ENCODE data around the gene FAM20C.
A peak's percentile ranks its signal among the peaks of the same experiment; 100 is the strongest.

Gene FAM20C
- 0.08 to 0.47 (median 0.21) reads per million in 4 donors for total RNA-seq

- DNase-seq = peak in 2 of 5 donors; percentile 16 to 27
Observed at GRCh38 chr7:191981-192649, at the start of gene FAM20C. TSS of gene FAM20C (plus strand) at chr7:192571. CDS start at chr7:193200, 629 bp downstream.

DNA sequence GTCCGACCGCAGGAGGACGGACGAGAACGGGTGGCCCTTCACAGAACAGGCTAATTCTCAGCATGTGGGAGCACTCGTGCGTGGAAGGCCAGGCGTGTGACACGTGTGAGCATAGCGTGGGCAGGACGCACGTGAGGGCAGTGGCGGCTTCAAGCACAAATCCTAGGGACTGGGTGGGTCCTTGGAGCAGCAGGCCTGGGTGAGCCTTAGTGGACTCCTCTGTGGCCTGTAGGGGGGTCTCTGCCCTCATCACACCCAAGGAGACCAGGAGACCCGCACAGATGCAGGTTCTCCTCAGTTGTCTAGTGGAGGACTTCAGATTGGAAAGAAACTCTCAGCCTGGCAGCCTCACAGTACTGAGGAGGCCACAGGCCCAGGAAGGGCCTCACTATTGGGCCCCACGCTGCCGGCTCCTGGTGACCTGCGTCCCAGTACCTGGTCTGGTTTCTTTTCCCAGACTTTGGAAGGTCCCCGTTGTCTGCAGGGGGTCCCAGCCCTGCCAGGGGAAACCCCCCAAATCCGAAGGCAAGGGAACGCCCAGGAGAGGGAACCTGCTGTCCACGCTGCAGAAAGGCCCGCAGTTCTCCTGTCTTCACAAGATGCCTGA, 49.1 kb upstream of the FAM20C start:
- no peak for DNase-seq

DNA sequence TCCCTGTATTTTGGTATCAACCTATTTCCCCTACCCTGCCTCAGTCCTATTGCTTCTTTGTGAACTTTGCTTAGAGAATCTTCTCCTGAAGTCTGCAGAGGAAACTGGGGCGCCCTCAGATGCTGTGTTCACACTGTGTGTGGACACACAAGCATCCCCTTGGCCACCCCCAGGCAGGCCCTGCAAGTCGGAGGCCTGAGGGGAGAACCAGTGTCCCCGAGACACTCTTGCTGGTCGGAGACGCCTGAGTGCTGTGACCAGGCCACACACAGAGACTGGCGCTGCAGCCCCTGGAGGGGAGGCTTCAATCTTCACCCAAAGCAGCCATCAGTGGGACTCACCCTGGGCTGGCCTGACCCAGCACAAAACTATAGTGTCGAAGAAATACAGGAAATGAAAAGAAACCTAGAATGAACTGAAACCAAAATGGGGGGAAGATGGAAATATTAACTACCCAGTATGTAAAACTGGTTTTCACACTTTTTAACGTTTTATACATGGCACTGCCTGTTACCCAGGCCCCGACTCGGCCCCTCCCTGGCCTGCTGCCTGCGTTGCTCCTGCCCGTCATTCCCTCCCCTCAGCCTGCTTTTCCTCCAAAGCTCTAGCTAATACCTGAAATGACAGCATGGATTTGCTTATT, 48.4 kb upstream of the FAM20C start:
- no peak for DNase-seq

- DNase-seq = no peak
Observed at GRCh38 chr7:144454-144826, 47.9 kb upstream of the FAM20C start.

DNA sequence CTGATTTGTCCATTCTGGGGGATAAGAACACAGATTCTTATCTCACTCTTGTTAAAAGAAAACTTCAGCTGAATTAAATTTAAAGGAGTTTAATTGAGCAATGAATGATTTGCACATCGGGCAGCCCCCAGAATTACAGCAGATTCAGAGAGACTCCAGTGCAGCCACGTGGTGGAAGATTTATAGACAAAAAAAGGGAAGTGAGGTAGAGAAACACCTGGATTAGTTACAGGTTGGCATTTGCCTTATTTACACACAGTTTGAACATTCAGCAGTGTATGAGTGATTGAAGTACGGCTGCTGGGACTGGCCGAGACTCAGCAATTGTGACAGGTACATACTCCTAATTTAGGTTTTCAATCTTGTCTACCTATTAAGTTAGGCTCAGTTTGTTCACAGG, 46.5 kb upstream of the FAM20C start:
- DNase-seq = no peak

DNA sequence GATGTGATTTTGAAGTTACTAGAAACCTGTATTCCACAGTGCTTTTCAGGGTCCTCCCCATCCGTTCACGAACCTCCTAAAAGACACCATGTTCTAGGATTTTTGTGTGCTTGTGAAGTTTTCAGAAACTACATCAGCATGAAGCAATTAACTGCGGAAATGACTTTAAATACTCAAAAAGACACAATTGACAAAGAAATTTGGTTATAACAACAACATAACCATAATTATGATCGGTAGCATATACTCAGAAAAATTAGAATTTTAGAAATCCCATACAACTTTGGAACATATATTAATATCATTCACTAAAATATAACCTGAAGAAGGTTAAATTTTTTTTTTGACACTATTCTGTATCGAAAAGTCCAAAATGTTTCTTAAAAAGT, 43.8 kb upstream of the FAM20C start:
- no peak for DNase-seq

- DNase-seq = peak; percentile 96 to 99 (median 97)
Observed at GRCh38 chr7:148932-149790, 43.2 kb upstream of the FAM20C start.

DNA sequence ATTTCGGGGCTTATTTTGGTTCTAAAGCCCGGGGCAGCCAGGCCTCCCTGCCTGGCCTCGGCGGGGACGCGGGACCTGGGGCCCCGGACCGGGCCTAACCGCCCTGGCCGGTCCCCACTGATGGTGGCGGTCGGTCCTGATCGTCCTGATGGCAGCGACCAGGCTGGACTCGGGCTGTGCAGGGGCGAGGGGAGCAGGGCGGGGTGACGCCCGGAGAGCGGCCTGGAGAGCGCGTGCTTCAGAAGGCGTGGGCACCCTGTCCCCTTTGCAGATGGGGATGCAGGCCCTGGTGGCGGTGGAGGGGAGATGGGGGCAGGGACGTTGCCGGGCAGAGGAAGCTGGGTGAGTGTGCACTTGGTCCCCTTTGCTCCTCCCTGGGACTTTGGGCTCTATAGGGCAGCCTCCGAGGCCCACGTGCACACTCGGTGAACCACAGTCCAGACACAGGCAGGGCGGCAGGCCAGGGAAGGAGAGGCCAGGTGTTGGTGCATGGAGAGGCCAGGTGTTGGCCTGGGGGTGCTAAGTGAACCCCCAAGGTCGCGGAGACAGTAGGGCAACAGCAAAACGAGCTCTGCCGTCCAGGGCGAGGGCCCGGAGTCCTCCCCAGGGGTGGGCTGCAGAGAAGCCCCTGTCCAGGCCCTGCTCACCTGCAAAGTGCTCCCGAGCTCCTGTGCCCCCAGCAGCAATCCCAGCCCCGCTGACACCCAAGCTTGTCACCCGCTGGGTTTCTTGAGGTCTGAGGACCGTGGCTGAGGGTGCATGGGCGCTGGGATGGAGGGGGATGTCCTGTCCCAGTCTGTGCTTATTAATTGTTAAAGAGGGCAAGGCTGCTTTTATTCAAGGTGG, 42.4 kb upstream of the FAM20C start:
- peak in 1 of 5 donors; percentile 37 for DNase-seq

GRCh38 chr7:150811-151221, 41.6 kb upstream of the FAM20C start:
- no peak for DNase-seq

DNA sequence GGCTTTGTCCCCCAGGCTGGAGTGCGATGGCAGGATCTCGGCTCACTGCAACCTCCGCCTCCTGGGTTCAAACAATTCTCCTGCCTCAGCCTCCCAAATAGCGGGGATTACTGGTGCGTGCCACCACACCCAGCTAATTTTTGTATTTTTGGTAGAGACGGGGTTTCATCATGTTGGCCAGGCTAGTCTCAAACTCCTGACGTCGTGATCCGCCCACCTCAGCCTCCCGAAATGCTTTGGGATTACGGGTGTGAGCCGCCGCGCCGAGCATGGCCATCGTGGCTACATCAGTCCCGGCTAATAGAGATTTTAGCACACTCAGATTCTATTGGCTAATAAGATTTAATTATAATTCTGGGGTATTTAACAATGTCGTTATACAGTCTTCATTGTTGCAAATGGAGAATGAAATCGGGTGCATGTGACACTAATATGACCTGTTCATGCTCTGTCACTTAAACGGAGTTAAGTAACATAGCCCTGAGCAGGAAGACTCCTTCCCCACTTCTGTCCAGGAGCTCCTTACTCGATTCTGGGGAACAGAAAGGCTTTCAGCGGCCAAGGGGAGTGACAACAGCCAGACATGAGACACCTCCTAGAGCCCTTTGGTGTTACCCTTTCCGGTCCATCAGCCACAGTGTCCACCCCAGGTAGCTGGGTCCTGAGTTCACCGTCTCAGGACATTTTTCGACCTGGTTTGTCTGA, 40.9 kb upstream of the FAM20C start:
- DNase-seq = no peak

- no peak for DNase-seq
Observed at GRCh38 chr7:152702-153391, 39.5 kb upstream of the FAM20C start.

DNA sequence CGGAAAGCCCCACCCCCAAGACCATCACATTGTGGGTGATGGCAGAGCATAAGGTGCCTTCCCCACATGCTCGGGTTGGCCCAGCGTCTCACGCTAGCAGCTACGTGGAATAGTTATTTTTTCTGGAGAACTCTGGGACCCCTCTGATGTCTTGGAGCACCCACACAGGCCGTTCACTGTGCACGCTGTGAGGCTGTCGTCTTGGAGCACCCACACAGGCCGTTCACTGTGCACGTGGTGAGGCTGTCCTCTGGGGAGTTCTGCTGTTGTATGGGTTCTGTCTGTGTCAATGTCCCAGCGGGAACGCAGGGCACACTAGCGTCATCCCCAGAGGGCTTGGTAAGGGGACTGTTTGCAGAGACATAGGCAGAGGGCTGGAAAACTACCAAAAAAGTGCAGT, 38.8 kb upstream of the FAM20C start:
- no peak for DNase-seq

GRCh38 chr7:154096-154799, 38.1 kb upstream of the FAM20C start:
- DNase-seq = no peak

GRCh38 chr7:155469-155900, 36.9 kb upstream of the FAM20C start:
- no peak for DNase-seq

DNA sequence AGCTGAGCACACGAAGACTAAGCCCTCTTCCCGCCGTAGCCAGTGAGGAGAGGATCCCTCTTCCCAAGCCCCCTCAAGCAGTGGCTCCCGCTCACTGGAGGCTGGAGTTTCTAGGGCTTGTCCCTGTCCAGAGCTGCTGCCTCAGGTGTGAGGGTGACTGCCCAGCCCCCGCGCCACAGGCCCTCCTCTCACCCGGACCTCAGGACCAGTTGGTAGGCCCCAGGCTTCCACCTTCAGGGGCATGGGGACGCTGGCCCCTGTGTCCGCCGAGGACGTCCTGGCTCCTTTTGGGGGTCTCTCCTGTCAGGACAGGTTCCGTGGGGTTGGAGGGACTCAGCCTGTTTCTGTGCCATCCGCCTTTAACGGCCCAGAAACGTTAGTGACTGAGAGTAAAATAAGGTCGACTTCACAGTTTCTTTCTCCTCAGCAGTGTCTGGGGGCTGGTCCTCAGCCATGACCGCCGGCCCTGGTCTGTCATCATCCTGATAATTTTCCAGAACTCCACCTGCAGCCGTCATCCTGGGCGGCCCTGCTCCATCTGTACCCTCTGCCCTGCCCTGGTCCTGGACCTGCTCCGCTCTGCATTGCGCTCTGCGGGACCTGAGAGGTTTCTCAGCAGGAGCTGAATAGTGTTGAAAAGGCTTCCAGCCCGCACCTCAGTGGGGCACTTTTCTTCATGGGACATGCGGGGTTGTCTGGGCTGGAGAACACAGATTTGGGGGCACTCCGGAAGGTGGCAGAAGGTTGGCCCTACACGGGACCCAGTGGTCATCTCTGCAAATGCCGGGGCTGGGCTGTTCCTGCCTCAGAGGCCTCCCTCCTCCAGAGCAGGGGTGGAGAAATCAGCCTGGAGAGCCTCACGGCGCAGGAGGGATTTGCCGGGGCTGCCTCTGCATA, 36.0 kb upstream of the FAM20C start:
- no peak for DNase-seq

DNA sequence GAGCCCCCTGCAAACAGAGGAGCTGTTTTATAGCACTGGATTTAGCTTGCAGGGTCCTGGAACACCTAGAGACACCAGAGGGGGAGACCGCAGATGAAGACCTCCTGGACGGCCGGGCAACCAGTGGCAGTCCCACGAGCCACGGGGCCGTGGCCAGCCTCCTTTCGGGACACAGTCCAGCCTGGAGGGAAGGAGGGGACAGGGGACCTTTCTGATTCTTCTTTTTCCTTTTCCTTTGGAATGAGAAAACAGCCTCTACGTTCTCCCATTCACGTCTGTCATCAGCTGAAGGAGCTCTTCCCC, 35.4 kb upstream of the FAM20C start:
- no peak for DNase-seq

DNA sequence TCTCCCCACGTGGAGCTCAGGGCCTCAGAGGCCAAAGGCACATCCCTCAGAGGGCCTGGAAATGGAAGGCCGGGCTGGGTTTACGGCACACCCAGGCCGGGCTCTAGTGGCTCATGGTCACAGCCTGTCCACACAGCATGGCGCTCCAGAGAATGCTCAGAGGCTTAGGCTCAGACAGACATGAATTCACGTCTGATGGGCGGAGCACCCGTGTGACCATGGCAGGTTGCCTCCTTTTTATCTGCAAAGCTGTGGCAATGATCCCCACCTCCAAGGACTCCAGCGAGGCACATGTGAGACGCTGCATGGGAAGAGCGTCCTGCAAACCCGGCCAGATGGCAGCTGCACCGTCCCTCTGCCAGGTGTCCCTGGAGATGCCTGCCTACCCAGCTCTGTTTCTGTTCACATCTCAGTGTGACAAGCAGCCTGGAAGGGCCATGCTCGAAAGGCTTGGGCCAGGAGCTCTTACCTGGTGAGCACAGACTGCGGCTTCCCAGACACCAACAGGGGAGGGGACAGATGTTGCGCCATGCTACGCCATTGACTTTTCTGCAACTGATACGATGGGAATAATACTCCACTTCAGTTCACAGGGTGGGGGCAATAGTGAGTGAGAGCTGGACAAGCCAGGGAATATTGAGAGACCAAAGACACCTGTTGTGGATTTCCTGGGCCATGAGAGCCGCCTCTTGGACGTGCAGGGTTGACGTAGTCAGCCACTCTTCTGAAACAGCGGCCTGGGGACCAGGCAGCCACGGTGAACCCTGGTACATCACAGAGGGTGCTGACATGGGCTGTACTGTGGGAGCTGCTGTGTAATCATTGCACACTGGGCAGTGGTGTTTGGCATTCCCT, 34.4 kb upstream of the FAM20C start:
- no peak for DNase-seq

- no peak for DNase-seq
Observed at GRCh38 chr7:158771-159170, 33.6 kb upstream of the FAM20C start.

Data from T-helper 1 cell (primary cell).